Endothelial cell of umbilical vein (primary cell): ENCODE measurements around the gene RGS2. TPM values are rescaled to one million over a fixed set of nuclear protein-coding genes. Genes with fewer than 3 reads are reported as not detected.

Experiments
- BruUV-seq: library from RNA; stranded (reverse); fragments of 400-500 nt; replicated peaks from 2 replicates; lab custom pipeline; 2021; lab: Mats Ljungman, UMichigan
- CTCF ChIA-PET: fragments of 300-600, 350-600 bp; sonication (Branson Sonifier 250); formaldehyde crosslinking; loops from one replicate; lab custom pipeline; 2021; ENCODE audit warnings: antibody characterized with exemption, inconsistent platforms; lab: Charles Lee
- POLR2A ChIA-PET: fragments of 300-600, 350-600 bp; sonication (Branson Sonifier 250); formaldehyde crosslinking; loops from one replicate; lab custom pipeline; 2021; ENCODE audit warnings: antibody characterized with exemption, inconsistent platforms; lab: Charles Lee
- DNase-seq: peaks from one replicate; pipeline ENCODE4 v3.0.0-alpha.2; 2011; ENCODE audit warnings: low read depth, low spot score
- FAIRE-seq: peaks from 2 replicates; lab custom pipeline; 2011; peaks lifted over from hg19 to GRCh38; lab: Jason Lieb, UNC
- H2AFZ ChIP-seq: 2 replicates; pipeline ENCODE4 v1.6.0; 2012; ENCODE audit warnings: low read depth, low read length, control low read depth, inconsistent platforms
- H3K27ac ChIP-seq: 2 replicates; pipeline ENCODE4 v1.5.1; 2011; ENCODE audit warnings: low read depth, mild to moderate bottlenecking, control low read depth, low read length, moderate library complexity; ENCODE audit not compliant: insufficient read depth
- H3K27me3 ChIP-seq, 2 experiments: 2 replicates each; pipeline versions ENCODE4 v1.6.0 to v1.6.1; 2011; ENCODE audit warnings: low read length in 2 of 2, mixed read lengths in 1 of 2; ENCODE audit not compliant: control insufficient read depth in 2 of 2, insufficient read depth in 2 of 2
- H3K36me3 ChIP-seq, 2 experiments: 2 replicates in 1 of 2; 3 replicates in 1 of 2; pipeline ENCODE4 v1.5.1; 2011; ENCODE audit warnings: low read length in 2 of 2, mild to moderate bottlenecking in 1 of 2, moderate library complexity in 1 of 2; ENCODE audit not compliant: control insufficient read depth in 2 of 2, insufficient read depth in 2 of 2; ENCODE audit errors: extremely low read depth in 1 of 2
- H3K4me1 ChIP-seq: 3 replicates; pipeline ENCODE4 v1.5.1; 2011; ENCODE audit warnings: mild to moderate bottlenecking, low read length; ENCODE audit not compliant: control insufficient read depth, insufficient read depth; ENCODE audit errors: extremely low read depth
- H3K4me2 ChIP-seq: 2 replicates; pipeline ENCODE4 v1.6.1; 2011; ENCODE audit warnings: low read length, control low read depth, mixed read lengths; ENCODE audit not compliant: insufficient read depth
- H3K4me3 ChIP-seq, 3 experiments: fragments of 200-600 bp in 1 of 3; sonication (generic), shearing (Covaris generic) in 1 of 3; replicated peaks in 1 of 3; 2 replicates each; pipeline ENCODE4 v1.5.1; 2011 to 2016; ENCODE audit warnings: control low read depth in 3 of 3, low read length in 3 of 3, mild to moderate bottlenecking in 2 of 3, inconsistent platforms in 1 of 3, low read depth in 1 of 3, moderate library complexity in 1 of 3; ENCODE audit not compliant: insufficient read depth in 1 of 3
- H3K79me2 ChIP-seq: 2 replicates; pipeline ENCODE4 v1.6.0; 2012; ENCODE audit warnings: low read length, inconsistent platforms; ENCODE audit not compliant: control insufficient read depth, insufficient read depth
- H3K9ac ChIP-seq: replicated peaks from 2 replicates; pipeline ENCODE3; 2011; ENCODE audit warnings: low read length, control low read depth; ENCODE audit not compliant: insufficient read depth; ENCODE audit errors: extremely low read depth
- H3K9me1 ChIP-seq: replicated peaks from 3 replicates; pipeline ENCODE4 v1.6.0; 2011; ENCODE audit warnings: mild to moderate bottlenecking, low read length; ENCODE audit not compliant: control insufficient read depth, insufficient read depth; ENCODE audit errors: extremely low read depth
- H3K9me3 ChIP-seq: replicated peaks from 2 replicates; pipeline ENCODE4 v1.5.1; 2012; ENCODE audit warnings: low read length, inconsistent platforms; ENCODE audit not compliant: control insufficient read depth, insufficient read depth
- H4K20me1 ChIP-seq: replicated peaks from 2 replicates; pipeline ENCODE3; 2011; ENCODE audit warnings: mild to moderate bottlenecking, low read length; ENCODE audit not compliant: control insufficient read depth, insufficient read depth; ENCODE audit errors: extremely low read depth
- EZH2 ChIP-seq: IDR thresholded peaks from 2 replicates; pipeline ENCODE4 v1.6.1; 2012; ENCODE audit warnings: borderline replicate concordance, low read depth, mild to moderate bottlenecking, moderate library complexity, low read length, inconsistent platforms; ENCODE audit not compliant: severe bottlenecking
- FOS ChIP-seq: IDR thresholded peaks from 2 replicates; pipeline ENCODE4 v1.6.1; 2011; ENCODE audit warnings: mild to moderate bottlenecking, low read length, moderate library complexity, borderline replicate concordance; ENCODE audit not compliant: insufficient read depth
- GATA2 ChIP-seq: IDR thresholded peaks from 2 replicates; pipeline ENCODE4 v1.7.0; 2011; ENCODE audit warnings: low read depth, mild to moderate bottlenecking, moderate library complexity, mixed read lengths, low read length; ENCODE audit not compliant: insufficient read length, insufficient read depth
- JUN ChIP-seq: IDR thresholded peaks from 2 replicates; pipeline ENCODE4 v1.6.1; 2011; ENCODE audit warnings: borderline replicate concordance, low read depth; ENCODE audit not compliant: insufficient read length, insufficient read depth
- MYC ChIP-seq: IDR thresholded peaks from one replicate; pipeline ENCODE4 v1.6.1; 2011; ENCODE audit warnings: mild to moderate bottlenecking, low read depth, low read length
- POLR2A ChIP-seq: IDR thresholded peaks from 2 replicates; pipeline ENCODE4 v1.6.1; 2012; ENCODE audit warnings: low read depth, mild to moderate bottlenecking, control low read depth, low read length
- POLR2AphosphoS5 ChIP-seq: IDR thresholded peaks from 2 replicates; pipeline ENCODE4 v1.6.1; 2012; ENCODE audit warnings: low read depth, mild to moderate bottlenecking, control low read depth, low read length, moderate library complexity; ENCODE audit not compliant: insufficient read depth
- dilution Hi-C: fragments of 300-500 bp; cut with MboI; formaldehyde crosslinking; loops from one replicate; pipeline ENCODE4 v1.15.0; 2019; ENCODE audit warnings: low sequenced_read_pairs; ENCODE audit not compliant: extremely low pct_ligation_motif_present
- intact Hi-C: fragments of 100-400 bp; cut with micrococcal nuclease; formaldehyde crosslinking; loops from one replicate; pipeline ENCODE4 v1.10.0; 2022
- polyA plus RNA-seq, 4 experiments: library from polyadenylated mRNA; depleted of rRNA in 3 of 4; stranded (reverse) in 3 of 4; unstranded in 1 of 4; fragments of >200 nt; gene quantifications; 2 replicates each; pipeline versions ENCODE4 v1.2.1 to v1.2.3, GENCODE V29; 2011 to 2012; ENCODE audit warnings: missing spikeins in 1 of 4
- total RNA-seq: library from RNA; stranded (reverse); gene quantifications from 2 replicates; pipeline ENCODE4 v1.2.3, GENCODE V29; 2021
- TF ChIP-seq, protein P1 (sequence below), 2 donors: IDR thresholded peaks; 1 replicate in 1 of 2; 2 replicates in 1 of 2; pipeline ENCODE4 v1.5.1; 2011; ENCODE audit warnings: low read length in 2 of 2, mild to moderate bottlenecking in 2 of 2, moderate library complexity in 2 of 2, control low read depth in 1 of 2, inconsistent platforms in 1 of 2, low read depth in 1 of 2; ENCODE audit not compliant: insufficient read depth in 1 of 2; ENCODE audit errors: extremely low read depth in 1 of 2
- TF ChIP-seq, protein P2 (sequence below): IDR thresholded peaks from 2 replicates; pipeline ENCODE4 v1.6.1; 2011; ENCODE audit not compliant: insufficient read depth, insufficient read length

Gene RGS2
- total and polyA plus RNA-seq, 2 donors (not counting 3 experiments of a cell fraction or from before 2014, with no cell fraction given) = 6.1 to 9.1 TPM

DNA sequence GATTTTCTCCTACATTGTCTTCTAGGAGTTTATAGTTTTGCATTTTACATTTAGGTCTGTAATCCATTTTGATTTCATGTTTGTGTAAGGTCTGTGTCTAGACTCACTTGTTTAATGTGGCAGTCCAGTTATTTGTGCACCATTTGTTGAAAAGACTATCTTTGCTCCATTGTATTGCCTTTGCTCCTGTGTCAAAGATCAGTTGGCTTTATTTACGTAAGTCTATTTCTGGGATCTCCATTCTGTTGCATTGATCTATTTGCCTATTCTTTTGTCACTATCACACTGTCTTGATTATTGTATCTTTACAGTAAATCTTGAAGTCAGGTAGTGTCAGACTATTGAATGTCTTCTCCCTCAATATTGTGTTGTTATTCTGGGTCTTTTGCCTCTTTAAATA, 49.7 kb upstream of the RGS2 start:
- ChIA-PET CTCF (no interaction called here), POLR2A (no interaction called here)
- DNase-seq = no peak
- BruUV-seq = no TSS peak
- Histone ChIP-seq H3K9me1 (no peaks in the 10 kb centered on the region), H3K4me3 (no peak overlapping the region), H4K20me1 (no peaks in the 10 kb centered on the region), H3K36me3 (no peaks in the 10 kb centered on the region), H3K9ac (no peak overlapping the region), H3K9me3 (no peaks in the 10 kb centered on the region), H3K4me2 (no peak overlapping the region), H2AFZ (no peak overlapping the region), H3K79me2 (no peaks in the 10 kb centered on the region), H3K27ac (no peak overlapping the region), H3K27me3 (no peaks in the 10 kb centered on the region), H3K4me1 (no peaks in the 10 kb centered on the region)
- no peak for FAIRE-seq
- no peak for TF ChIP-seq FOS
- no peak for TF ChIP-seq JUN
- TF ChIP-seq EZH2 = no peak
- TF ChIP-seq POLR2A = no peak
- no peak for TF ChIP-seq POLR2AphosphoS5
- TF ChIP-seq, protein P1, sequence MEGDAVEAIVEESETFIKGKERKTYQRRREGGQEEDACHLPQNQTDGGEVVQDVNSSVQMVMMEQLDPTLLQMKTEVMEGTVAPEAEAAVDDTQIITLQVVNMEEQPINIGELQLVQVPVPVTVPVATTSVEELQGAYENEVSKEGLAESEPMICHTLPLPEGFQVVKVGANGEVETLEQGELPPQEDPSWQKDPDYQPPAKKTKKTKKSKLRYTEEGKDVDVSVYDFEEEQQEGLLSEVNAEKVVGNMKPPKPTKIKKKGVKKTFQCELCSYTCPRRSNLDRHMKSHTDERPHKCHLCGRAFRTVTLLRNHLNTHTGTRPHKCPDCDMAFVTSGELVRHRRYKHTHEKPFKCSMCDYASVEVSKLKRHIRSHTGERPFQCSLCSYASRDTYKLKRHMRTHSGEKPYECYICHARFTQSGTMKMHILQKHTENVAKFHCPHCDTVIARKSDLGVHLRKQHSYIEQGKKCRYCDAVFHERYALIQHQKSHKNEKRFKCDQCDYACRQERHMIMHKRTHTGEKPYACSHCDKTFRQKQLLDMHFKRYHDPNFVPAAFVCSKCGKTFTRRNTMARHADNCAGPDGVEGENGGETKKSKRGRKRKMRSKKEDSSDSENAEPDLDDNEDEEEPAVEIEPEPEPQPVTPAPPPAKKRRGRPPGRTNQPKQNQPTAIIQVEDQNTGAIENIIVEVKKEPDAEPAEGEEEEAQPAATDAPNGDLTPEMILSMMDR (IDR thresholded peaks at IDR 0.05; ENCODE audit: extremely low read depth in 1 of 2, insufficient read depth in 1 of 2, low read depth in 1 of 2, low read length in 2 of 2) = no peak
- no peak for TF ChIP-seq MYC
- TF ChIP-seq GATA2 = no peak
- TF ChIP-seq, protein P2, sequence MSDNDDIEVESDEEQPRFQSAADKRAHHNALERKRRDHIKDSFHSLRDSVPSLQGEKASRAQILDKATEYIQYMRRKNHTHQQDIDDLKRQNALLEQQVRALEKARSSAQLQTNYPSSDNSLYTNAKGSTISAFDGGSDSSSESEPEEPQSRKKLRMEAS = no peak
- intact Hi-C loops = no loop called here
- dilution Hi-C loops = no loop called here
